ENCODE results near the gene DDX5. TPM values are rescaled to one million over a fixed set of nuclear protein-coding genes. Genes with fewer than 3 reads are reported as not detected.

DDX5 gene
- polyA plus RNA-seq, 1 of the 3 experiments (the other 2 are of a cell fraction), result 1,642 TPM

GRCh38 chr17:64506576-64507412 lies 705 bp upstream of the DDX5 start, which contains the start of gene CEP95:
Gene CEP95 (plus strand): TSS chr17:64506977. CDS start chr17:64507098, 121 bp downstream.
- H3K36me3 ChIP-seq (replicated peaks in 1 of 2; ENCODE audit: control insufficient read depth in 1 of 2, insufficient read depth in 2 of 2, low read length in 1 of 2), result peaks cover 65 to 67% of the 10 kb centered on the region in 2 experiments
- peak; percentile 70 for TF ChIP-seq YY1 (IDR thresholded peaks at IDR 0.05; ENCODE audit: low read depth)
- TF ChIP-seq MEF2A (IDR thresholded peaks at IDR 0.05; ENCODE audit: borderline replicate concordance, low read depth), result peak; percentile 60; the same call in 1 of the 2 replicates
- peak; percentile 16; the same call in 1 of the 2 replicates for TF ChIP-seq NFIC (IDR thresholded peaks at IDR 0.05; ENCODE audit: borderline replicate concordance)
- TF ChIP-seq PBX3 (IDR thresholded peaks at IDR 0.05), result peak; percentile 91
- TF ChIP-seq USF2 (IDR thresholded peaks at IDR 0.05; ENCODE audit: borderline replicate concordance, low read depth, low read length), result peak; percentile 74
- TF ChIP-seq FOXM1 (IDR thresholded peaks at IDR 0.05; ENCODE audit: low read depth), result peak; percentile 77; the same call in 1 of the 2 replicates
- TF ChIP-seq CHD2 (IDR thresholded peaks at IDR 0.05; ENCODE audit: low read length, partially characterized antibody), result peak; percentile 96
- TF ChIP-seq ZBTB33 (IDR thresholded peaks at IDR 0.05; ENCODE audit: borderline replicate concordance, low read depth), result peak; percentile 9; the same call in 1 of the 2 replicates
- no peak for TF ChIP-seq CTCF (IDR thresholded peaks at IDR 0.05)
- TF ChIP-seq TAF1 (IDR thresholded peaks at IDR 0.05; ENCODE audit: borderline replicate concordance, low read depth, low read length), result peak; percentile 89
- no peak for TF ChIP-seq RAD21 (IDR thresholded peaks at IDR 0.05; ENCODE audit: low read length)
- peak in 1 of 2 experiments; percentile 40; a peak in 1 of 4 replicates for TF ChIP-seq EP300 (IDR thresholded peaks at IDR 0.05; ENCODE audit: borderline replicate concordance in 1 of 2, low read depth in 1 of 2, low read length in 1 of 2)
- peak; percentile 62; the same call in 1 of the 2 replicates for TF ChIP-seq TCF12 (IDR thresholded peaks at IDR 0.05)
- peak; percentile 86 for TF ChIP-seq SIN3A (IDR thresholded peaks at IDR 0.05; ENCODE audit: borderline replicate concordance, low read depth, low read length)
- TF ChIP-seq JUND (IDR thresholded peaks at IDR 0.05), result peak; percentile 61
- peak; percentile 79 for TF ChIP-seq GABPA (IDR thresholded peaks at IDR 0.05; ENCODE audit: low read depth)
- peak; percentile 88 for TF ChIP-seq ELF1 (IDR thresholded peaks at IDR 0.05)
- no peak; the same call in 1 of the 2 replicates for TF ChIP-seq IRF3 (IDR thresholded peaks at IDR 0.05; ENCODE audit: low read depth, low read length)
- no peak for TF ChIP-seq NRF1 (IDR thresholded peaks at IDR 0.05; ENCODE audit: low read depth, low read length)
- no peak; the same call in 1 of the 2 replicates for TF ChIP-seq FOSL2 (IDR thresholded peaks at IDR 0.05; ENCODE audit: borderline replicate concordance, low read depth)
- no peak for TF ChIP-seq FOXJ3 (CRISPR knock-in tag; IDR thresholded peaks at IDR 0.05)

More at GRCh38 chr17:64506576-64507412, 705 bp upstream of the DDX5 start, which contains the start of gene CEP95:
- H4K20me1 ChIP-seq (ENCODE audit: insufficient read depth), result peaks cover 63% of the 10 kb centered on the region
- H3K4me1 ChIP-seq (ENCODE audit: control insufficient read depth in 1 of 2, insufficient read depth in 2 of 2, low read depth in 1 of 2, low read length in 1 of 2), result peaks cover 22 to 30% of the 10 kb centered on the region in 2 experiments
- H3K9me3 ChIP-seq, result no peaks in the 10 kb centered on the region
- peak within 1 kb of the TSS; percentile 56; the same call in 1 of the 2 replicates for H2AFZ ChIP-seq (ENCODE audit: low read depth)
- peak within 1 kb of the TSS; percentile 100 for H3K9ac ChIP-seq
- H3K27me3 ChIP-seq (ENCODE audit: insufficient read depth), result no peaks in the 10 kb centered on the region
- POLR2A ChIA-PET, result interaction anchor here (0.6 to 4.1 kb wide), 24 partner anchors 8 to 679 kb away, joined by 3 to 140 read pairs (median 4); partner anchors contain the start of genes FTSJ3, POLG2, PSMC5 and SMARCD2
- H3F3A ChIP-seq (replicated peaks; ENCODE audit: insufficient read depth), result peaks cover 41% of the 10 kb centered on the region
- peak within 1 kb of the TSS; percentile 86 for H3K4me2 ChIP-seq
- H3K4me3 ChIP-seq (ENCODE audit: low read depth in 2 of 2, low read length in 1 of 2), result peak within 1 kb of the TSS; percentile 74 to 96
- H3K9me2 ChIP-seq, result no peaks in the 10 kb centered on the region
- peak; percentile 97 for DNase-seq
- CTCF ChIA-PET, result interaction anchor here (0.6 to 13.6 kb wide), 14 partner anchors 9 to 230 kb away, joined by 3 to 122 read pairs (median 5); partner anchors contain the start of gene POLG2
- peaks cover 93% of the 10 kb centered on the region for H3K79me2 ChIP-seq (ENCODE audit: insufficient read depth)
- WGBS (ENCODE audit: low lambda C conversion rate), result 0% methylated on average over 70 of the region's 77 CpGs
- H3K27ac ChIP-seq (ENCODE audit: low read depth in 2 of 2, low read length in 1 of 2), result peak within 1 kb of the TSS; percentile 98 to 100
